Esophagus squamous epithelium (tissue), 5 donors: Measurements from ENCODE around the gene GAL. TPM values are rescaled to one million over a fixed set of nuclear protein-coding genes. Genes with fewer than 3 reads are reported as not detected.
A peak's percentile ranks its signal among the peaks of the same experiment; 100 is the strongest.

Experiments
- DNase-seq: peaks from one replicate; lab custom pipeline; 2025; lab: John Stamatoyannopoulos, UW
- H3K27ac ChIP-seq, 4 donors: fragments of 200-600 bp; sonication (generic); one replicate each; pipeline ENCODE4 v1.5.1; 2016 to 2019; ENCODE audit warnings: mild to moderate bottlenecking in 1 of 4
- H3K27me3 ChIP-seq, 4 donors: fragments of 200-600 bp; sonication (generic); 1 replicate in 3 of 4; 2 replicates in 1 of 4; pipeline versions ENCODE4 v1.5.1 to v1.6.0; 2017 to 2021; ENCODE audit warnings: antibody characterized with exemption in 1 of 4
- H3K36me3 ChIP-seq, 3 donors: fragments of 200-600 bp; sonication (generic); one replicate each; pipeline ENCODE4 v1.5.1; 2016 to 2019
- H3K4me1 ChIP-seq, 3 donors: fragments of 200-600 bp; sonication (generic); one replicate each; pipeline ENCODE4 v1.5.1; 2017 to 2019
- H3K4me3 ChIP-seq, 4 donors: fragments of 200-600 bp; sonication (generic); 1 replicate in 3 of 4; 2 replicates in 1 of 4; pipeline ENCODE4 v1.5.1; 2016 to 2019; ENCODE audit warnings: mild to moderate bottlenecking in 2 of 4, moderate library complexity in 1 of 4
- H3K9me3 ChIP-seq, 3 donors: fragments of 200-600 bp; sonication (generic); one replicate each; pipeline ENCODE4 v1.5.1; 2016 to 2019
- POLR2A ChIP-seq, 4 donors: fragments of 450-650 bp; IDR thresholded peaks; one replicate each; pipeline ENCODE4 v1.6.1; 2017; ENCODE audit warnings: antibody characterized with exemption in 4 of 4, mild to moderate bottlenecking in 4 of 4, moderate library complexity in 3 of 4
- WGBS, 2 donors: methylation state at CpG; one replicate each; pipeline ENCODE4 v1.1.5; 2018; 5-methylcytosine and 5-hydroxymethylcytosine counted together
- intact Hi-C: fragments of 100-400 bp; cut with DNase I; formaldehyde crosslinking; loops from one replicate; pipeline ENCODE4 v1.15.0; 2022
- total RNA-seq, 4 donors: library from RNA; depleted of rRNA; stranded (reverse); fragments of >200 nt; gene quantifications; one replicate each; pipeline ENCODE4 v1.1.0, GENCODE V29; 2016
- TF ChIP-seq, protein P1 (sequence below), 6 experiments: fragments of 450-650 bp in 4 of 6; fragments of 200-600 bp in 2 of 6; sonication (generic) in 2 of 6; IDR thresholded peaks; one replicate each; pipeline ENCODE4 v1.5.1; 2016 to 2019; ENCODE audit warnings: antibody characterized with exemption in 6 of 6, mild to moderate bottlenecking in 4 of 6, moderate library complexity in 4 of 6
- donor health status: DM: yes; HTN: yes; CAD: no.

Gene GAL
- total RNA-seq, 4 donors from 2014 or later: 2.2 TPM; not detected in 3

DNA sequence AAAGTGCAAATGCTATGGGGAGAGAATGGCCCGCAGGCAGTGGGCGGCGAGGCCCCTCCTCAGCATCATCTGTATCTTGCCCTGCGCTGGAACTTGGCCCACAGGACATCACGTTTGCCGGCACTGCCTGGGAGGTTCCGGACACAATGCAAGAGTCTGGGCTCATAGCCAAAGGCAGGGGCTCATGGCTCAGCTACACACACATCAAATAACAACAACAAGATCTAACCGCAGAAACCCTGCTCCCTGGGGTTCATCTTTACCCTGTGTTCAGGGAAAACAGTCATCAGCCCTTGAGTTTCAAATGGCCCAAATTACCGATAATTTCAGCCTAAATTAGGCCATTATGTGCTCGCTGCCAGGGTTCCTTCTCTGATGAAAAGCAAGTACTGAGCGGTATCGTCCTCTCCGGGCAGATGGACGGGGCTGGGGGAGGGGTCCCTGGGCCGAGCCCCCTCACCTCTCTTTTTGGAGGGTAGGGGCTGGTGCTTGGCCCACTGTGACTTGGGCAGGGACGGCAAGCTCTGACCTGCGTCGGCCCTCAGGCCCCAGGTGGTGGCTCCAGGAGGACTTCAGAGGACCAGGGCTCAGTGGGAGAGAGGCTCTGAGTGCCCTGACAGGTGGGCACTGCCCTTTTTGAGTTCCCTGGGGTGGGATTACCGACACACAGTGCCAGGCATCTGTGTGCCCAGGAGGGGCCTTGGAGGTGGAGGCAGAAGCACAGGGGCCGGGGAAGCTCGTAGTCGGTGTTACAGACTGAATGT, 25.0 kb upstream of the GAL start:
- Histone ChIP-seq H3K4me3 (no peak overlapping the region), H3K9me3 (no peaks in the 10 kb centered on the region), H3K36me3 (no peaks in the 10 kb centered on the region), H3K27me3 (peaks cover 0 to 25% (median 0%) of the 10 kb centered on the region in 4 donors), H3K4me1 (peaks cover 0 to 10% (median 0%) of the 10 kb centered on the region in 3 donors), H3K27ac (peak overlapping the region in 1 of 4 donors; percentile 50)
- DNase-seq: no peak
- TF ChIP-seq POLR2A (IDR thresholded peaks at IDR 0.05): no peak
- TF ChIP-seq, protein P1, sequence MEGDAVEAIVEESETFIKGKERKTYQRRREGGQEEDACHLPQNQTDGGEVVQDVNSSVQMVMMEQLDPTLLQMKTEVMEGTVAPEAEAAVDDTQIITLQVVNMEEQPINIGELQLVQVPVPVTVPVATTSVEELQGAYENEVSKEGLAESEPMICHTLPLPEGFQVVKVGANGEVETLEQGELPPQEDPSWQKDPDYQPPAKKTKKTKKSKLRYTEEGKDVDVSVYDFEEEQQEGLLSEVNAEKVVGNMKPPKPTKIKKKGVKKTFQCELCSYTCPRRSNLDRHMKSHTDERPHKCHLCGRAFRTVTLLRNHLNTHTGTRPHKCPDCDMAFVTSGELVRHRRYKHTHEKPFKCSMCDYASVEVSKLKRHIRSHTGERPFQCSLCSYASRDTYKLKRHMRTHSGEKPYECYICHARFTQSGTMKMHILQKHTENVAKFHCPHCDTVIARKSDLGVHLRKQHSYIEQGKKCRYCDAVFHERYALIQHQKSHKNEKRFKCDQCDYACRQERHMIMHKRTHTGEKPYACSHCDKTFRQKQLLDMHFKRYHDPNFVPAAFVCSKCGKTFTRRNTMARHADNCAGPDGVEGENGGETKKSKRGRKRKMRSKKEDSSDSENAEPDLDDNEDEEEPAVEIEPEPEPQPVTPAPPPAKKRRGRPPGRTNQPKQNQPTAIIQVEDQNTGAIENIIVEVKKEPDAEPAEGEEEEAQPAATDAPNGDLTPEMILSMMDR (IDR thresholded peaks at IDR 0.05): no peak
- WGBS, 2 donors: 37 to 45% methylated on average over 12 to 17 of the region's 22 CpGs
- intact Hi-C loops: no loop called here

- Histone ChIP-seq H3K27ac (no peak overlapping the region), H3K4me1 (peaks cover 0 to 10% (median 0%) of the 10 kb centered on the region in 3 donors), H3K27me3 (peaks cover 0 to 32% (median 0%) of the 10 kb centered on the region in 4 donors), H3K9me3 (no peaks in the 10 kb centered on the region), H3K4me3 (no peak overlapping the region), H3K36me3 (no peaks in the 10 kb centered on the region)
- WGBS, 2 donors: 86 to 92% methylated on average over 11 to 13 of the region's 18 CpGs
- intact Hi-C loops: no loop called here
- DNase-seq: no peak
- no peak for TF ChIP-seq POLR2A (IDR thresholded peaks at IDR 0.05)
- TF ChIP-seq, protein P1 (IDR thresholded peaks at IDR 0.05): no peak
Measured at GRCh38 chr11:68660066-68660810, 24.1 kb upstream of the GAL start.

DNA sequence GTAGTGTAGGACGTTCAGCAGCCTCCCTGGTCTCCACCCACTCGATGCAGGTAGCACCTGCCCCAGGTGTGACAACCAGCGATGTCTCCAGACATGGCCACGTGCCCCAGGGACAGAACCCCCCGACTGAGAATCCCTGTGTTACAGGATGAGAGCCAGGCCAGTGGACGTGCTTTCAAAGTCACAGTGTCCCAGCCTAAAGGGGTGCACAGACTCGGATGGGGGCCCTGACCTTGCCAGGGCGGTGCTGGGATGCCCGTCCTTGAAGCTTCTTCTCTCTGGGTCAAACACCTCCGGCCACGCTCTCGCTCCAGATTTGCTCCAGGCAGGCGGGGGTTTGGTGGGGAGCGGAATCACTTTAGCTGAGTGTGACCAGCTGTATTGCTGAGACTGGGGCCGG, 23.3 kb upstream of the GAL start:
- 76% methylated on average over 11 of the region's 15 CpGs; no CpG with 5 or more reads in 1 of the 2 donors for WGBS, 2 donors
- DNase-seq: no peak

DNA sequence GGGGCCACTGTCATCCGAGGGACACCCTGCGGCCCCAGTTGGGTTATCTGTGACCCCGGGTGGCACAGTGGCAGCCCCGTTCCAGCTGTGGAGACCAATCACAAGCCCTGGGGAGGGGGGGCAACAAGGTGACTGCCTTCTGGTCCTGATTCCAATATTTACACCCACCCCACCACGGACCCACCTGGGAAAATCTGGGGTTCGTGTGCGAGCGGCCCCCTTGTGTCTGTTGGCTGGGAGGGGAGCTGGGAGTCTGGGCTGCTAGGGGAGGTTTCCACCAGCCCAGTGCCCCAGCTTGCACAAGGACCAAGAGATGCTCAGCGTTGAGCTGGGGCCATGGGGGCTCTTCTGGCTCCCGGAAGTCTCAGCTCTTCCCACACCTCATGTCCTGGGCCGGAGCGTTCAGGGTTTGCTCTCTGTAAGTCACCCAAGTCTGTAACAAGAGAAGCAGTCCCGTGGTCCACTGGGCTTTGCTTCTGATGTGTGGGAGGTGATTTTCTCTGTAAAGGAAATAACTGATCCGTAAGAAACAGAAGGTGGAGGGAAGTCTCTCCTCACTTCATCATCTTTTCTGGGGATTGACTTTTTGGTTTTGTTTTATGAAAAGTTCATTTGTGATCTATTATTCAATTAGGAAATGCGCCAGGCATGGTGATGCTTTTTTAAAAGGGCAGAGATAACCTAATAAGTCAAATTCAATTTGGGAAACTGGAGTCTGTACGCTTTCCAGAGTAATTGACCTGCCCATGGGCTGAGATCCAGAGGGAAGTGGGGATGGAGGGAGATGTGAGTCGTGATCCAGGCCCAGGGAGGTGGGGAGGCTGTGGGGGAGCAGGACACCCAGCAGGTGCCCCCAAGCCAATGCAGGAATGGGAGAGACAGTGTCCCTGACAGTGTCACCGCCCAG, 22.4 kb upstream of the GAL start:
- Histone ChIP-seq H3K4me3 (no peak overlapping the region), H3K9me3 (no peaks in the 10 kb centered on the region), H3K27me3 (peaks cover 0 to 28% (median 0%) of the 10 kb centered on the region in 4 donors), H3K36me3 (no peaks in the 10 kb centered on the region), H3K4me1 (peaks cover 0 to 10% (median 0%) of the 10 kb centered on the region in 3 donors), H3K27ac (no peak overlapping the region)
- WGBS, 2 donors: 72 to 75% methylated on average over 13 of the region's 18 CpGs
- TF ChIP-seq, protein P1 (IDR thresholded peaks at IDR 0.05): no peak
- TF ChIP-seq POLR2A (IDR thresholded peaks at IDR 0.05): no peak
- intact Hi-C loops: no loop called here
- DNase-seq: no peak

More for the DNA sequence above, 23.3 kb upstream of the GAL start:
- intact Hi-C loops: no loop called here
- H3K27me3 ChIP-seq: peaks cover 0 to 25% (median 0%) of the 10 kb centered on the region in 4 donors
- no peaks in the 10 kb centered on the region for H3K9me3 ChIP-seq
- no peaks in the 10 kb centered on the region for H3K36me3 ChIP-seq
- peaks cover 0 to 10% (median 0%) of the 10 kb centered on the region in 3 donors for H3K4me1 ChIP-seq
- no peak overlapping the region for H3K27ac ChIP-seq
- H3K4me3 ChIP-seq: no peak overlapping the region
- TF ChIP-seq, protein P1 (IDR thresholded peaks at IDR 0.05): no peak
- no peak for TF ChIP-seq POLR2A (IDR thresholded peaks at IDR 0.05)
